HCT116 (cell line): ENCODE results near the gene DUSP18.

Source experiments
- CTCF ChIP-seq, 3 experiments: fragments of 200-600 bp in 1 of 3; sonication (generic) in 1 of 3; IDR thresholded peaks in 2 of 3; conservative IDR thresholded peaks in 1 of 3; 2 replicates each; pipeline ENCODE4 v1.5.1; 2012 to 2017; ENCODE audit warnings: low read depth in 2 of 3, low read length in 2 of 3, antibody characterized with exemption in 1 of 3, borderline replicate concordance in 1 of 3, control low read depth in 1 of 3, mild to moderate bottlenecking in 1 of 3, mixed read lengths in 1 of 3, mixed run types in 1 of 3, moderate library complexity in 1 of 3; ENCODE audit not compliant: insufficient read depth in 1 of 3
- EZH2 ChIP-seq: fragments of 200-600 bp; sonication (generic); IDR thresholded peaks from 2 replicates; pipeline ENCODE4 v1.6.1; 2017; ENCODE audit warnings: antibody characterized with exemption, mixed run types

- no peak for TF ChIP-seq EZH2
- no peak for TF ChIP-seq CTCF (IDR thresholded peaks at IDR 0.05 in 2 of 3, conservative IDR thresholded peaks at IDR 0.05 in 1 of 3; ENCODE audit: borderline replicate concordance in 1 of 3, insufficient read depth in 1 of 3, low read depth in 2 of 3, low read length in 2 of 3)
Observed at GRCh38 chr22:30643055-30643875, 24.4 kb downstream of the DUSP18 start.
